ENCODE measurements around the gene HLA-DRB5. TPM values are rescaled to one million over a fixed set of nuclear protein-coding genes. Genes with fewer than 3 reads are reported as not detected.

The HLA-DRB5 gene
- total and polyA plus RNA-seq, 2 of the 8 experiments (the other 6 are each of a cell fraction or from before 2014, with no cell fraction given), result 0.83 to 1.4 TPM

DNA sequence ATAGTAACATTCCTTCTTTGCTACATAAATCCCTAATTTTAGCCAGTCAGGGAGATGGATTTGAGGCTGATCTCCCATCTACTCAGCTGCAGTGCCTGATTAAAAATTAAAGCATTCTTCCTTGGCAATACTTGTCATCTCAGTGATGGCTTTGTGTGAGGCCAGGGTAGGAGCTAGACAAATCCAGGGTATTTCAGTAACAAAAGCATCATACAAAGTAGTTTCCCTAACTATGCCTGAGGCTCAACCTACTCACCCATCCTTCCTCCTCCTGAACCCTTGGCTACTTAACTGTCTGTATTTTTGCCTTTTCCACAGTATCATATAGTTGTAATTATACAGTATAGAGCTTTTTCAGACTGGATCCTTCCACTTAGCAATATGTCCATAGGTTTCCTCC, 37.7 kb downstream of the HLA-DRB5 start:
- H3K4me3 ChIP-seq (ENCODE audit: extremely low read depth in 1 of 4, insufficient read depth in 2 of 4, low read depth in 3 of 4, low read length in 4 of 4), result no peak overlapping the region
- no peak overlapping the region for H2AFZ ChIP-seq (ENCODE audit: low read length)
- no peaks in the 10 kb centered on the region for H3K36me3 ChIP-seq (ENCODE audit: control insufficient read depth in 2 of 4, insufficient read depth in 4 of 4, low read length in 3 of 4)
- no peak overlapping the region for H4K5ac ChIP-seq (ENCODE audit: insufficient read length, low read depth, low read length)
- no peak overlapping the region for H2BK12ac ChIP-seq (ENCODE audit: low read depth, low read length)
- H4K8ac ChIP-seq (ENCODE audit: extremely low read depth, insufficient read depth, low read length), result no peak overlapping the region
- H3K9ac ChIP-seq (replicated peaks in 1 of 4; ENCODE audit: extremely low read depth in 1 of 4, low read depth in 3 of 4, low read length in 3 of 4), result no peak overlapping the region
- no peak overlapping the region for H2BK15ac ChIP-seq (ENCODE audit: low read length)
- no peak overlapping the region for H3K23ac ChIP-seq (ENCODE audit: insufficient read length)
- H4K20me1 ChIP-seq (replicated peaks in 1 of 2; ENCODE audit: control insufficient read depth in 1 of 2, insufficient read depth in 2 of 2, low read length in 2 of 2), result no peaks in the 10 kb centered on the region
- H3K4ac ChIP-seq (replicated peaks; ENCODE audit: insufficient read length, low read depth, low read length), result no peak overlapping the region
- H3K9me3 ChIP-seq (ENCODE audit: insufficient read depth in 2 of 2, low read depth in 1 of 2, low read length in 1 of 2), result no peaks in the 10 kb centered on the region
- no peak overlapping the region for H2BK20ac ChIP-seq (ENCODE audit: low read length)
- no peak overlapping the region for H3K27ac ChIP-seq (ENCODE audit: low read depth, low read length)
- H3K4me1 ChIP-seq (replicated peaks in 1 of 4; ENCODE audit: control insufficient read depth in 3 of 4, insufficient read depth in 4 of 4, low read length in 3 of 4), result no peaks in the 10 kb centered on the region
- H3K27me3 ChIP-seq (replicated peaks in 1 of 4; ENCODE audit: control insufficient read depth in 3 of 4, extremely low read depth in 1 of 4, insufficient read depth in 3 of 4, low read length in 3 of 4), result no peaks in the 10 kb centered on the region
- no peak overlapping the region for H3K56ac ChIP-seq (replicated peaks; ENCODE audit: insufficient read length, low read depth, low read length)
- DNase-seq (ENCODE audit: low read depth in 1 of 2, low spot score in 2 of 2) (no peak), FAIRE-seq (no peak)
- H3K79me1 ChIP-seq (ENCODE audit: low read depth, low read length), result no peaks in the 10 kb centered on the region
- no peaks in the 10 kb centered on the region for H3K79me2 ChIP-seq (ENCODE audit: control insufficient read depth in 1 of 2, insufficient read depth in 2 of 2, low read length in 2 of 2)
- no peak overlapping the region for H2AK5ac ChIP-seq (ENCODE audit: low read depth, low read length)
- H2BK5ac ChIP-seq (ENCODE audit: low read depth, low read length), result no peak overlapping the region
- no peak overlapping the region for H3K18ac ChIP-seq (ENCODE audit: extremely low read depth, low read length)
- TF ChIP-seq TBP (IDR thresholded peaks at IDR 0.05; ENCODE audit: low read depth, low read length), result no peak
- H3K4me2 ChIP-seq (ENCODE audit: insufficient read depth in 1 of 2, low read depth in 2 of 2, low read length in 2 of 2), result no peak overlapping the region
- no peak overlapping the region for H3K14ac ChIP-seq (ENCODE audit: insufficient read length)
- CTCF ChIA-PET (ENCODE audit: partially characterized antibody), result no interaction called here
- no peak overlapping the region for H4K91ac ChIP-seq (replicated peaks; ENCODE audit: insufficient read length, low read length)
- no peak overlapping the region for H2BK120ac ChIP-seq (replicated peaks; ENCODE audit: low read depth, low read length)
- no peaks in the 10 kb centered on the region for H3K23me2 ChIP-seq (ENCODE audit: low read depth, low read length)
- POLR2A ChIA-PET (ENCODE audit: partially characterized antibody), result no interaction called here
